Right lobe of liver (tissue), 6 donors: ENCODE results near the gene RBBP5. TPM values are rescaled to one million over a fixed set of nuclear protein-coding genes. Genes with fewer than 3 reads are reported as not detected.

Experiments used
- ATAC-seq, 4 donors: fragments of 200-7000 bp; cut with Tn5 transposase; one replicate each; pipeline ENCODE4 v1.9.1; 2020; ENCODE audit warnings: mild to moderate bottlenecking in 4 of 4, moderate library complexity in 4 of 4
- DNase-seq, 3 donors: peaks; one replicate each; pipeline ENCODE4 v3.0.0-alpha.2; 2020
- H3K27ac ChIP-seq, 3 donors: fragments of 200-600 bp; one replicate each; pipeline ENCODE4 v1.8.0; 2022
- H3K27me3 ChIP-seq, 2 donors: fragments of 200-600 bp; one replicate each; pipeline ENCODE4 v1.8.0; 2022
- H3K36me3 ChIP-seq, 4 donors: fragments of 200-600 bp; sonication (generic) in 1 of 4; one replicate each; pipeline versions ENCODE4 v1.5.1 to v1.8.0; 2017 to 2022; ENCODE audit warnings: control low read depth in 1 of 4
- H3K4me1 ChIP-seq, 4 donors: fragments of 200-600 bp; sonication (generic) in 1 of 4; one replicate each; pipeline versions ENCODE4 v1.5.1 to v1.8.0; 2017 to 2022; ENCODE audit warnings: control low read depth in 1 of 4
- H3K4me3 ChIP-seq, 3 donors: fragments of 200-600 bp; one replicate each; pipeline ENCODE4 v1.8.0; 2022
- H3K9me3 ChIP-seq, 4 donors: fragments of 200-600 bp; sonication (generic) in 1 of 4; one replicate each; pipeline versions ENCODE4 v1.5.1 to v1.8.0; 2017 to 2022; ENCODE audit warnings: control low read depth in 1 of 4
- POLR2A ChIP-seq: fragments of 450-650 bp; IDR thresholded peaks from one replicate; pipeline ENCODE4 v1.6.1; 2017; ENCODE audit warnings: antibody characterized with exemption, mild to moderate bottlenecking
- WGBS: methylation state at CpG from one replicate; pipeline ENCODE4 v1.1.6; 2018; ENCODE audit warnings: low coverage, low lambda C conversion rate; ENCODE audit not compliant: insufficient coverage; ENCODE audit errors: missing lambda C conversion rate; 5-methylcytosine and 5-hydroxymethylcytosine counted together
- intact Hi-C, 2 donors: fragments of 100-400 bp; cut with DNase I; formaldehyde crosslinking; loops; one replicate each; pipeline versions ENCODE4 v1.11.2 to v1.14.1; 2022
- total RNA-seq, 6 experiments: library from RNA; depleted of rRNA in 2 of 6; stranded (reverse); fragments of >200 nt in 2 of 6; fragmentation: NEBNext Ultra II Directional in 3 of 6; extraction: Animal tissue kit (Norgen Biotek cat#: 25700) in 3 of 6; gene quantifications; one replicate each; pipeline versions ENCODE4 v1.1.0 to v1.2.4, GENCODE V29; 2016 to 2023
- TF ChIP-seq, protein P1 (sequence below), 4 donors: fragments of 200-600 bp in 3 of 4; fragments of 450-650 bp in 1 of 4; IDR thresholded peaks; one replicate each; pipeline versions ENCODE4 v1.5.1 to v1.8.0; 2016 to 2022; ENCODE audit warnings: antibody characterized with exemption in 4 of 4, mild to moderate bottlenecking in 2 of 4
- donor health status: DM: no; HTN: yes; CAD: no.
- donor health status: DM: no; HTN: no; CAD: no.
- donor health status: DM: no; HTN: no; CAD: no.
- donor health status: DM: no; HTN: yes; CAD: no.
- donor health status: DM: no; HTN: yes; CAD: no.

Gene RBBP5
- total RNA-seq, 6 experiments from 2014 or later: 8.7 to 12.3 (median 10.0) TPM

DNA sequence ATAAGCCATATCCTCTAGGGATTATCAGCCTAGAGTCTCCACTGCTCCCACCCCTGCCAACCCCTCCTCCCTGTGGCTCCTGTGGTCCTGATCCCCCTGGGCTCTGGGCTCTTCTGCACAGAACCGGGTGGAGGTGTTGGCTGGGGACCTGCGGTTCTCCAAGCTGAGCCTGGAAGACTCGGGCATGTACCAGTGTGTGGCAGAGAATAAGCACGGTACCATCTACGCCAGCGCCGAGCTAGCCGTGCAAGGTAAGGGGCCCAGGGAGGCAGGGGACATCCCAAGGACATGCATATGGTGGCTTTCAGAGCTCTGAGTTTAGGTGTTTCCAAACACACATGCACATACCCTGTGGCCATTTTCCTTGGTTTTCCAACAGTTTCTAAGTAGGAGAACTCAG is 59.5 kb downstream of the RBBP5 start:
- DNase-seq (no peak), ATAC-seq (no peak)
- H3K36me3 ChIP-seq: no peaks in the 10 kb centered on the region

DNA sequence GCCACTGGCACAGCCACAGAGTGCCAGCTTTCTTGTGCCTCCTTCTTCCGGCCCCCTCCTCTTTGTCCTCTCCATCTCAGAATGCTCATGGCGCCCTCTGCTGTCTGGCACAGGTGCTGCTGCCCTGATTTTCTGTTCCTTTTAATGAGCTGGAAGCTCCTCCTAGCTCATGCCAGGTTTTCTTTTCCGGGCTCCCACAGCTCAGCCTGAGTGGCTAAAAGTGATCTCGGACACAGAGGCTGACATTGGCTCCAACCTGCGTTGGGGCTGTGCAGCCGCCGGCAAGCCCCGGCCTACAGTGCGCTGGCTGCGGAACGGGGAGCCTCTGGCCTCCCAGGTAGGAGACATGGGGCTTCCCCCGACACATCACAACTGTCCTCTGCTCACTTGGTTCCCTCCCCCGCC is 60.1 kb downstream of the RBBP5 start:
- 16% methylated on average over 11 of the region's 13 CpGs for WGBS
- intact Hi-C loops: loop anchor here (5.0 to 10.0 kb wide), 2 partner anchors 74 to 193 kb away; no protein-coding TSS in a partner anchor
- Histone ChIP-seq H3K27me3 (no peaks in the 10 kb centered on the region), H3K4me1 (no peaks in the 10 kb centered on the region), H3K9me3 (no peaks in the 10 kb centered on the region), H3K4me3 (no peak overlapping the region), H3K36me3 (no peaks in the 10 kb centered on the region), H3K27ac (no peak overlapping the region)
- DNase-seq: peak in 2 of 3 donors; percentile 63 to 76
- no peak for TF ChIP-seq POLR2A
- TF ChIP-seq, protein P1, sequence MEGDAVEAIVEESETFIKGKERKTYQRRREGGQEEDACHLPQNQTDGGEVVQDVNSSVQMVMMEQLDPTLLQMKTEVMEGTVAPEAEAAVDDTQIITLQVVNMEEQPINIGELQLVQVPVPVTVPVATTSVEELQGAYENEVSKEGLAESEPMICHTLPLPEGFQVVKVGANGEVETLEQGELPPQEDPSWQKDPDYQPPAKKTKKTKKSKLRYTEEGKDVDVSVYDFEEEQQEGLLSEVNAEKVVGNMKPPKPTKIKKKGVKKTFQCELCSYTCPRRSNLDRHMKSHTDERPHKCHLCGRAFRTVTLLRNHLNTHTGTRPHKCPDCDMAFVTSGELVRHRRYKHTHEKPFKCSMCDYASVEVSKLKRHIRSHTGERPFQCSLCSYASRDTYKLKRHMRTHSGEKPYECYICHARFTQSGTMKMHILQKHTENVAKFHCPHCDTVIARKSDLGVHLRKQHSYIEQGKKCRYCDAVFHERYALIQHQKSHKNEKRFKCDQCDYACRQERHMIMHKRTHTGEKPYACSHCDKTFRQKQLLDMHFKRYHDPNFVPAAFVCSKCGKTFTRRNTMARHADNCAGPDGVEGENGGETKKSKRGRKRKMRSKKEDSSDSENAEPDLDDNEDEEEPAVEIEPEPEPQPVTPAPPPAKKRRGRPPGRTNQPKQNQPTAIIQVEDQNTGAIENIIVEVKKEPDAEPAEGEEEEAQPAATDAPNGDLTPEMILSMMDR (IDR thresholded peaks at IDR 0.05): peak; percentile 86 to 94 (median 88)
- peak; percentile 70 to 90 (median 87) for ATAC-seq

More for the DNA sequence above, 59.5 kb downstream of the RBBP5 start:
- Histone ChIP-seq H3K4me3 (no peak overlapping the region), H3K9me3 (no peaks in the 10 kb centered on the region), H3K27ac (no peak overlapping the region), H3K4me1 (no peaks in the 10 kb centered on the region), H3K27me3 (no peaks in the 10 kb centered on the region)
- intact Hi-C loops: loop anchor here (5.0 to 10.0 kb wide), 2 partner anchors 75 to 192 kb away; no protein-coding TSS in a partner anchor
- TF ChIP-seq, protein P1 (IDR thresholded peaks at IDR 0.05): no peak
- no peak for TF ChIP-seq POLR2A
- no CpG with 5 or more reads among the region's 8 CpGs for WGBS

DNA sequence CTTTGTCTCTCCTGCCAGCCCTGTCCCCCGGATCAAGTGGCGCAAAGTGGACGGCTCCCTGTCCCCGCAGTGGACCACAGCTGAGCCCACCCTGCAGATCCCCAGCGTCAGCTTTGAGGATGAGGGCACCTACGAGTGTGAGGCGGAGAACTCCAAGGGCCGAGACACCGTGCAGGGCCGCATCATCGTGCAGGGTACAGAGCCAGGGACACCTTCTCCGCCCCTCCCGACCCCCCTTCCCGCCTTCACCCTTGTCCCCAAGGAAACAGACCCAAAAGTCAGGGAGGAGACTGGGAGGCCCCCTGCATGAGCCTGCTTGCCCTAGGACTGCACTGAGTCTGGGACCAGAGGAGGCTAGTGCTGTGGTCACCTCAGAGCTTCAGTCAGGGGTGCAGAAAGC is 60.6 kb downstream of the RBBP5 start:
- no peaks in the 10 kb centered on the region for H3K27me3 ChIP-seq
- no peaks in the 10 kb centered on the region for H3K9me3 ChIP-seq
- H3K4me3 ChIP-seq: no peak overlapping the region
- intact Hi-C loops: loop anchor here (5.0 to 10.0 kb wide), 2 partner anchors 74 to 194 kb away; no protein-coding TSS in a partner anchor
- 100% methylated on average over 1 of the region's 14 CpGs for WGBS
- H3K4me1 ChIP-seq: no peaks in the 10 kb centered on the region
- ATAC-seq (peak; percentile 31 to 60 (median 56)), DNase-seq (no peak)
- no peak overlapping the region for H3K27ac ChIP-seq
- no peaks in the 10 kb centered on the region for H3K36me3 ChIP-seq
- TF ChIP-seq, protein P1 (IDR thresholded peaks at IDR 0.05): no peak
- no peak for TF ChIP-seq POLR2A

DNA sequence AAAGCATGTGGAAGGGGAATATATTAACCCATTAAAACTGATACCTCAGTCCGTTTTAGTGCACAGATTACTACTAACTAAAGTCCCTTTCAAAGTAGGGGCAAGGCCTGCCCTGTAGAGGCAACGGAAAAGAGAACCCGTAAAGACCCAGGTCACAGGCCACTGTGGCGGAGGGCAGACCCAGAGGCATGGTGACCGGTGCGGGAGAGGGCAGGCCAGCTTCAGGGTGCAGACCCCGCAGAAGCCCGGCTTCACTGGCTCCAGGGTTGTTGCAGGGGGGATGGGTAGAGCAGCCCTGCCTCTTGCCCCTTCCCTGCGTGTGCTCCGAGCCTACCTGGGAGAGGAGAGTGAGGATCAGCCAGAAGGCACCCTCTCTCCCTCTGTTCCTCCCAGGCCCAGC is 61.0 kb downstream of the RBBP5 start:
- Histone ChIP-seq H3K4me1 (no peaks in the 10 kb centered on the region), H3K36me3 (no peaks in the 10 kb centered on the region), H3K9me3 (no peaks in the 10 kb centered on the region), H3K27me3 (no peaks in the 10 kb centered on the region), H3K27ac (no peak overlapping the region), H3K4me3 (no peak overlapping the region)
- WGBS: 78% methylated on average over 1 of the region's 10 CpGs
- TF ChIP-seq POLR2A: no peak
- TF ChIP-seq, protein P1 (IDR thresholded peaks at IDR 0.05): no peak
- intact Hi-C loops: loop anchor here (5.0 to 10.0 kb wide), 2 partner anchors 73 to 194 kb away; no protein-coding TSS in a partner anchor
- DNase-seq (no peak), ATAC-seq (no peak)
